Caco-2 (cell line): ENCODE measurements around the gene TTC27. TPM values are rescaled to one million over a fixed set of nuclear protein-coding genes. Genes with fewer than 3 reads are reported as not detected.

Source experiments
- BruUV-seq: library from RNA; stranded (reverse); fragments of 400-500 nt; replicated peaks from 2 replicates; lab custom pipeline; 2021; lab: Mats Ljungman, UMichigan
- CTCF ChIA-PET: fragments of 300-600 bp; sonication (Branson Sonifier 250); formaldehyde crosslinking; loops from one replicate; lab custom pipeline; 2022; ENCODE audit warnings: antibody characterized with exemption; lab: Charles Lee
- POLR2A ChIA-PET: fragments of 300-600 bp; sonication (Branson Sonifier 250); formaldehyde crosslinking; loops from one replicate; lab custom pipeline; 2022; ENCODE audit warnings: antibody characterized with exemption; lab: Charles Lee
- DNase-seq, 2 experiments: peaks; one replicate each; pipeline versions ENCODE4 v3.0.0 to v3.0.0-alpha.2; 2020 to 2022
- H3K27me3 ChIP-seq: replicated peaks from 2 replicates; pipeline ENCODE4 v1.6.0; 2011; ENCODE audit warnings: low read length; ENCODE audit not compliant: control insufficient read depth, insufficient read depth
- H3K36me3 ChIP-seq: 2 replicates; pipeline ENCODE4 v1.5.1; 2011; ENCODE audit warnings: low read length; ENCODE audit not compliant: control insufficient read depth, insufficient read depth
- H3K4me1 ChIP-seq: fragments of 250-450 bp; sonication (Bioruptor Pico); 2 replicates; pipeline ENCODE4 v1.5.1; 2020; ENCODE audit warnings: mild to moderate bottlenecking
- H3K4me3 ChIP-seq: 2 replicates; pipeline ENCODE4 v1.5.1; 2011; ENCODE audit warnings: low read depth, mild to moderate bottlenecking, control low read depth, low read length
- H3K9me3 ChIP-seq: fragments of 250-450 bp; sonication (Bioruptor Pico); 2 replicates; pipeline ENCODE4 v1.5.1; 2020; ENCODE audit warnings: mild to moderate bottlenecking, moderate library complexity
- H3K27ac Mint-ChIP-seq: one replicate; pipeline ENCODE4 v1.8.0; 2022; ENCODE audit warnings: mixed read lengths; ENCODE audit not compliant: unreplicated experiment
- H3K27me3 Mint-ChIP-seq: one replicate; pipeline ENCODE4 v1.8.0; 2022; ENCODE audit warnings: mixed read lengths; ENCODE audit not compliant: insufficient read depth, unreplicated experiment
- H3K36me3 Mint-ChIP-seq: one replicate; pipeline ENCODE4 v1.8.0; 2022; ENCODE audit warnings: mild to moderate bottlenecking, mixed read lengths; ENCODE audit not compliant: insufficient read depth, unreplicated experiment
- H3K4me1 Mint-ChIP-seq: one replicate; pipeline ENCODE4 v1.8.0; 2022; ENCODE audit warnings: low read depth, mixed read lengths; ENCODE audit not compliant: unreplicated experiment
- H3K4me3 Mint-ChIP-seq: one replicate; pipeline ENCODE4 v1.8.0; 2022; ENCODE audit warnings: mild to moderate bottlenecking, moderate library complexity, mixed read lengths; ENCODE audit not compliant: unreplicated experiment
- H3K9me3 Mint-ChIP-seq: one replicate; pipeline ENCODE4 v1.8.0; 2022; ENCODE audit warnings: mixed read lengths; ENCODE audit not compliant: unreplicated experiment
- CTCF ChIP-seq, 2 experiments: fragments of 200-600 bp in 1 of 2; IDR thresholded peaks; 1 replicate in 1 of 2; 2 replicates in 1 of 2; pipeline versions ENCODE4 v1.5.1 to v1.8.0; 2011 to 2022; ENCODE audit warnings: antibody characterized with exemption in 1 of 2, control low read depth in 1 of 2, inconsistent platforms in 1 of 2, low read depth in 1 of 2, low read length in 1 of 2, mild to moderate bottlenecking in 1 of 2, moderate library complexity in 1 of 2; ENCODE audit not compliant: insufficient read depth in 1 of 2, severe bottlenecking in 1 of 2, unreplicated experiment in 1 of 2
- intact Hi-C: fragments of 100-400 bp; cut with micrococcal nuclease; formaldehyde crosslinking; loops from one replicate; pipeline ENCODE4 v1.10.0; 2022; ENCODE audit not compliant: unreplicated experiment
- total RNA-seq: library from RNA; stranded (reverse); gene quantifications from 2 replicates; pipeline ENCODE4 v1.2.3, GENCODE V29; 2022

TTC27 gene
- total RNA-seq, 1 experiment from 2014 or later = 20.6 TPM

- no peak overlapping the region for H3K27ac Mint-ChIP-seq
- no peak for TF ChIP-seq CTCF (IDR thresholded peaks at IDR 0.05; ENCODE audit: insufficient read depth in 1 of 2, low read depth in 1 of 2, low read length in 1 of 2, severe bottlenecking in 1 of 2, unreplicated experiment in 1 of 2)
- H3K27me3 Mint-ChIP-seq = no peaks in the 10 kb centered on the region
- Histone ChIP-seq H3K4me3 (no peak overlapping the region), H3K4me1 (no peaks in the 10 kb centered on the region), H3K27me3 (no peaks in the 10 kb centered on the region), H3K36me3 (no peaks in the 10 kb centered on the region), H3K9me3 (no peaks in the 10 kb centered on the region)
- BruUV-seq = no TSS peak
- H3K4me3 Mint-ChIP-seq = no peak overlapping the region
- H3K4me1 Mint-ChIP-seq = peaks cover 7% of the 10 kb centered on the region
- H3K36me3 Mint-ChIP-seq = no peaks in the 10 kb centered on the region
- no peak for DNase-seq
- no peaks in the 10 kb centered on the region for H3K9me3 Mint-ChIP-seq
- CTCF ChIA-PET = no interaction called here
- intact Hi-C loops = no loop called here
- POLR2A ChIA-PET = no interaction called here
These were observed 55.8 kb downstream of the TTC27 start for GRCh38 chr2:32683520-32684086.

DNA sequence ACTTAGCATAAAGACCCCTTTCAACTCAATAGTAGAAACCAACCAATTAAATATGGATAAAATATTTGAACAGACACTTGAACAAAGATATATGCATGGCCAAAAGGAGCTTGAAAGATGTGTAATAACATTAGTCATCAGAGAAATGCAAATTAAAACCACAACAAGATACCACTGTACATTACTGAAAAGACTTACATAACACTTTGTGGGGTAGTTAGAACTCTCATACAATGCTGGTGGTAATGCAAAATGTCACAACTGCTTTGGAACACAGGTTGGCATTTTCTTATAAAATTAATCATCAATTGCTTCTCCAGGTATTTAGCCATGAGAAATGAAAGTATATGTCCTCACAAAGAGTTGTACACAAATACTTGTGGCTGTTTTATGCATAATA, 60.7 kb downstream of the TTC27 start:
- no peaks in the 10 kb centered on the region for H3K4me1 Mint-ChIP-seq
- no peak overlapping the region for H3K4me3 Mint-ChIP-seq
- H3K36me3 ChIP-seq = no peaks in the 10 kb centered on the region
- H3K36me3 Mint-ChIP-seq = no peaks in the 10 kb centered on the region
- no peaks in the 10 kb centered on the region for H3K9me3 Mint-ChIP-seq
- no peak overlapping the region for H3K27ac Mint-ChIP-seq
- no TSS peak for BruUV-seq
- H3K4me1 ChIP-seq = no peaks in the 10 kb centered on the region
- no peaks in the 10 kb centered on the region for H3K27me3 ChIP-seq
- H3K4me3 ChIP-seq = no peak overlapping the region
- H3K27me3 Mint-ChIP-seq = no peaks in the 10 kb centered on the region
- H3K9me3 ChIP-seq = no peaks in the 10 kb centered on the region
- DNase-seq = no peak
- no peak for TF ChIP-seq CTCF (IDR thresholded peaks at IDR 0.05; ENCODE audit: insufficient read depth in 1 of 2, low read depth in 1 of 2, low read length in 1 of 2, severe bottlenecking in 1 of 2, unreplicated experiment in 1 of 2)
- POLR2A ChIA-PET = no interaction called here
- CTCF ChIA-PET = no interaction called here
- intact Hi-C loops = no loop called here

DNA sequence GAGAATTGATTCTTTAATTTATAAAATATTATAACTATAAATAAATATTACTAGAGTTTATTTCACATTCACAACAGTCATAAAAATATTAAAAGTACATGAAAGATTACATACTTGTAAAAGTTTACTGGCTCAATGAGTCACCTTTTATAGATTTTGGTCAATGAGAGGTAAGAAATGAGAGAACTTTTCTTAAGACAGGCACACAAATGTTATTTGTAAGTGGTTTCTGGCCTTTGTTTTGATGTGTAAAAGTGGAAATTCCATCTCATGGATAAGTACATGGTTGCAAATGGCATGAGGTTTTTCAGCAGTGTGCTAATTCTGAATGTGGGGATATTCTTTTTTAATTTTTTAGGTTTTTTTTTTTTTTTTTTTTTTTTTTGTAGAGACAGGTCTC, 63.8 kb downstream of the TTC27 start:
- BruUV-seq = no TSS peak
- no peaks in the 10 kb centered on the region for H3K4me1 Mint-ChIP-seq
- CTCF ChIA-PET = no interaction called here

More for the DNA sequence above, 63.8 kb downstream of the TTC27 start:
- no peak overlapping the region for H3K27ac Mint-ChIP-seq
- no peaks in the 10 kb centered on the region for H3K9me3 Mint-ChIP-seq
- no peaks in the 10 kb centered on the region for H3K9me3 ChIP-seq
- DNase-seq = no peak
- H3K36me3 ChIP-seq = no peaks in the 10 kb centered on the region
- no peaks in the 10 kb centered on the region for H3K4me1 ChIP-seq
- no peaks in the 10 kb centered on the region for H3K27me3 ChIP-seq
- intact Hi-C loops = no loop called here
- no peaks in the 10 kb centered on the region for H3K27me3 Mint-ChIP-seq
- H3K36me3 Mint-ChIP-seq = no peaks in the 10 kb centered on the region
- POLR2A ChIA-PET = no interaction called here
- no peak overlapping the region for H3K4me3 ChIP-seq
- TF ChIP-seq CTCF (IDR thresholded peaks at IDR 0.05; ENCODE audit: insufficient read depth in 1 of 2, low read depth in 1 of 2, low read length in 1 of 2, severe bottlenecking in 1 of 2, unreplicated experiment in 1 of 2) = no peak
- H3K4me3 Mint-ChIP-seq = no peak overlapping the region
